ENCODE data around the gene FXYD6. TPM values are rescaled to one million over a fixed set of nuclear protein-coding genes. Genes with fewer than 3 reads are reported as not detected.

Gene FXYD6
- polyA plus RNA-seq, 1 experiment = 21.4 TPM

DNA sequence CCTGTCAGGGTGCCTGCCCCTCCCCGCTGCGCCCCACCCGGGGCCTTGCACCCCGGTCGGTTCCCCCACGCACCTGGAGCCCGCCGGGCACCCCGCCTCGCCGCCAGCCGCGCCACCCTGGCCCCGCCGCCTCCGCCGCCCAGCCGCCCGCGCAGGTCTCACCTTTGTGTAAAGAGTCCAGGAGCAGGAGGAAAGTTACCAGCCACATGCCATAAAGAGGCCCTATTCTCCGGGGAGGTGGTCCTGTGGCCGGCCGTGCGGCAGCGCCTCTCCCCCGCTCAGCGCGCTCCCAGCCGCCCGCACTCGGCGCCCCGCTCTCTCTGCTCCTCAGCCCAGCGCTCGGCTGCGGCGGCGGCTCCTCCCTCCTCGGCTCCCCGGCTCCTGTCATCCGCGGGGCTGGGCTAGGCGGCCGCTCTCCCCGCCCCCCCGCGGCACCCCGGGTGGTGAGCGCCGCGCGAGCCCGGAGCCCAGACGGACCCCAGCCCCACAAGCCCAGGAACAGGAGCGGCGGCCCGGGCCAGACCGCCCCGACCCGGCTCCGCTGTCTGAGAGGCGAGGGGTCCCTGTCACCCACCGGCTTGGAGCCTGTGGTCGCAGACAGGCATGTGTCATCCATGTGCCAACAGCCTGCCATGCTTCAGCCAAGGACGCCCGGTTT is 79.5 kb downstream of the FXYD6 start, which contains the start of gene DSCAML1:
TSS of gene DSCAML1 (minus strand) at position 345 of the 658 bp plus-strand sequence. CDS start at position 208, 137 bp downstream.
- Histone ChIP-seq H3K27ac (ENCODE audit: low read depth, low read length) (no peak within 1 kb of the TSS), H3K4me3 (ENCODE audit: low read depth, low read length) (no peak within 1 kb of the TSS), H3K9me3 (ENCODE audit: control insufficient read depth, insufficient read depth, low read length) (no peaks in the 10 kb centered on the region; the same call in 1 of the 2 replicates), H3K27me3 (ENCODE audit: control insufficient read depth, insufficient read depth, low read length) (peaks cover 43% of the 10 kb centered on the region)
- TF ChIP-seq, protein P1, sequence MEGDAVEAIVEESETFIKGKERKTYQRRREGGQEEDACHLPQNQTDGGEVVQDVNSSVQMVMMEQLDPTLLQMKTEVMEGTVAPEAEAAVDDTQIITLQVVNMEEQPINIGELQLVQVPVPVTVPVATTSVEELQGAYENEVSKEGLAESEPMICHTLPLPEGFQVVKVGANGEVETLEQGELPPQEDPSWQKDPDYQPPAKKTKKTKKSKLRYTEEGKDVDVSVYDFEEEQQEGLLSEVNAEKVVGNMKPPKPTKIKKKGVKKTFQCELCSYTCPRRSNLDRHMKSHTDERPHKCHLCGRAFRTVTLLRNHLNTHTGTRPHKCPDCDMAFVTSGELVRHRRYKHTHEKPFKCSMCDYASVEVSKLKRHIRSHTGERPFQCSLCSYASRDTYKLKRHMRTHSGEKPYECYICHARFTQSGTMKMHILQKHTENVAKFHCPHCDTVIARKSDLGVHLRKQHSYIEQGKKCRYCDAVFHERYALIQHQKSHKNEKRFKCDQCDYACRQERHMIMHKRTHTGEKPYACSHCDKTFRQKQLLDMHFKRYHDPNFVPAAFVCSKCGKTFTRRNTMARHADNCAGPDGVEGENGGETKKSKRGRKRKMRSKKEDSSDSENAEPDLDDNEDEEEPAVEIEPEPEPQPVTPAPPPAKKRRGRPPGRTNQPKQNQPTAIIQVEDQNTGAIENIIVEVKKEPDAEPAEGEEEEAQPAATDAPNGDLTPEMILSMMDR (IDR thresholded peaks at IDR 0.05; ENCODE audit: low read depth, low read length) = no peak
- no peak for DNase-seq (ENCODE audit: low read depth, low spot score)
- ChIA-PET POLR2A (no interaction called here), CTCF (interaction anchor here (1.7 kb wide), 1 partner anchor 150 kb away, joined by 8 read pairs; no protein-coding TSS in a partner anchor)

DNA sequence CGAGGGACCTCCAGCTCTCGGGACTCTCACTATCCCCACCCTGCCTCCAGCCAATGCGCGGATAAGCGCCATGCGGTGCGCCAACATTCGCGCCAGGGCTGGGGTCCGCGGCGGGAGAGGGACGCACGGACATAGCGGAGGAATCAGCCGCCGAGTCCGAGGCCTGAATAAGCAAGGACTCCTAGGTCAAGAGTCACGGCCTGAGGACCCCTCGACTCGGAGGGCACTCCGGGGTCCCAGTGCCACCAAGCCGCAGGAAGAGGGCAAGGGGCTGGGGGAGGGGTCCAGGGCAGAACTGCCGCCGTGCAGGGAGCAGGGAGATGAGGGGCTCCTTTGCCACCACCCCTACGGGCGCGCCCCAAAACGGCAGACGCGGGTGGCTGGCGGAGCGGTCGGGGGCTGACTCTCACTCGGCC is 80.0 kb downstream of the FXYD6 start:
- Histone ChIP-seq H3K9me3 (ENCODE audit: control insufficient read depth, insufficient read depth, low read length) (no peaks in the 10 kb centered on the region; the same call in 1 of the 2 replicates), H3K4me3 (ENCODE audit: low read depth, low read length) (no peak overlapping the region), H3K27ac (ENCODE audit: low read depth, low read length) (no peak overlapping the region), H3K27me3 (ENCODE audit: control insufficient read depth, insufficient read depth, low read length) (peaks cover 41% of the 10 kb centered on the region)
- CTCF ChIA-PET = no interaction called here
- no peak for DNase-seq (ENCODE audit: low read depth, low spot score)
- POLR2A ChIA-PET = no interaction called here
- TF ChIP-seq, protein P1 (IDR thresholded peaks at IDR 0.05; ENCODE audit: low read depth, low read length) = no peak

DNA sequence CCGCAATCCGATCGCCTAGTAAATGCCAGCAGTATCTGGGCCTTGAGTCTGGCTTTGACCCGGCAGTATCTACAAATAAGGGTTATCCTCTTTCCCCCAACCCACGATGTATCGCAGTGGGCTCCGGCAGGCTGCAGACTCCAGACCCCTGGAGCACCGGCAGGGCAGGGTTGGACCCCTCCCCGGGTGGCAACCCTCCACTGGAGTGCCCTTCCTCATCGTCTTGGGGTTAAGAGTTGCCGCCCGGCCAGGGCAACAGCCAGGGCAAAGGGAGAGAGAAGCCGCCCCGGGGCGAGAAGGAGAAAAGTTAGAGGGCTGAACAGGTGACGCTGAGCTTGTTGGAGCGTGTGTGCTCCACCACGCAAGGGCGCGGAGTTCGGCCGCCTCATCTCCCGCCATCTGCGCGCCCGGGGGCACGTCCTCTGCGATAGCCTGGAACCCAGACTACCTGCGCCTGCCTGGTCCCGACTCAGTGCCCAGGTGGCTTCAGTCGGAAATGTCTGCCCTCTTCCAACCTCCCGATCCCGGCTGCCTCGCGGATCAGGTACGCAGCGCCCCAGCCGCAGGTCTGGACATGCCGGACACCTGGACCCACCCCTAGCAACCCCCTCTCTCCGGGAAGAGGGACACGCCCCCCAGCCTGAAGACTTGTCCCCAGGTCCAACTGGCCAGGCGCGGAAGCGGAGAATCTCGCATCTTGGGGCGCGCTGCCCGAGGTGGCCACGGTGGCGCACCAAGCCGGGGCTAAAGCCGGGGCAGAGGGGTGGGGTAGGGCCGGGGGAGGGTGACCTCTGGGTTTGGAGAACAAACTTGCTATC is 80.6 kb downstream of the FXYD6 start:
- TF ChIP-seq, protein P1 (IDR thresholded peaks at IDR 0.05; ENCODE audit: low read depth, low read length) = no peak
- ChIA-PET POLR2A (no interaction called here), CTCF (no interaction called here)
- Histone ChIP-seq H3K4me3 (ENCODE audit: low read depth, low read length) (no peak overlapping the region), H3K27me3 (ENCODE audit: control insufficient read depth, insufficient read depth, low read length) (peaks cover 42% of the 10 kb centered on the region), H3K9me3 (ENCODE audit: control insufficient read depth, insufficient read depth, low read length) (no peaks in the 10 kb centered on the region; the same call in 1 of the 2 replicates), H3K27ac (ENCODE audit: low read depth, low read length) (no peak overlapping the region)
- DNase-seq (ENCODE audit: low read depth, low spot score) = no peak

DNA sequence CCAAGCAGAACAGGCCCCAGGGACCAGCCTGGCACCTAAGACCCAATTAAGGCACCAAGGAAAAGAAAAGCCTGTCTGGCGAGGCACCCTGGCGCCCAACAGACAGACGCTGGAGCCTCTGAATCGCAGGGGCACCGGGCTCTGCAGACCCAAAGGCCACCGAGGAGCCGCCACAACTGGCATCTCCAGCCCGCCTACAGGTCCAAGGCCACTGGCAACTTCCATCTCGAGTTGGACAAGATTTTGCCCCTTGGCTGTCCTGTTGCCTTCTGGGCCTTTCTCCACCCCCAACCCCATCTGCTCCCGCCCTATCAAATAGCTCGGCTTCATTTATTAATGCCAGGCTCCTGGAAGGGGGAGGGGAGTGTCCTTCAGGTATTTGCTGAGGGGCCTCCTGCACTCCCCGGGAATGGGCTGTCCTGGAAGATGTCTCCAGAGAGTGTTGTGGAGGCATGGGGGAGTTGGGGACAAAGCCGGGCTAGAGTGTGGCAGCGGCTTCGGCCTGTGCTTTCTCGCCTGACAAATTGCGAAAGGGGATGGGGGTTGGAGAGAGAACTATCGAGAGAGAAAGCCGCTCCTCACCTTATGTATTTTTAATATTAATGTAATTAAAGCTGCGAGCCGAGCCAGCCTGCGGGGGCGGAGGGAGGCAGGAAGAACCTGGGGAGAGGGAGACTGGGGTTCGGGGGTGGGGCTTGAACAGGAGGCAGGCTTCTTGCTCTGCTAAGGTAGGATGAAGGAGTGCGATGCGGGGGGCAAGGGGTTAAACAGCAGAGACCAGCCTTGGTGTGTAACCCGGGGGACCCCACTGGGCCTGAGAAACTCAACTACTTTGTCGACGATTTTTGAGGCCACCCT is 81.5 kb downstream of the FXYD6 start:
- Histone ChIP-seq H3K27me3 (ENCODE audit: control insufficient read depth, insufficient read depth, low read length) (peaks cover 42% of the 10 kb centered on the region), H3K9me3 (ENCODE audit: control insufficient read depth, insufficient read depth, low read length) (no peaks in the 10 kb centered on the region; the same call in 1 of the 2 replicates), H3K4me3 (ENCODE audit: low read depth, low read length) (no peak overlapping the region), H3K27ac (ENCODE audit: low read depth, low read length) (no peak overlapping the region)
- POLR2A ChIA-PET = no interaction called here
- CTCF ChIA-PET = no interaction called here
- no peak for DNase-seq (ENCODE audit: low read depth, low spot score)
- TF ChIP-seq, protein P1 (IDR thresholded peaks at IDR 0.05; ENCODE audit: low read depth, low read length) = no peak
